HG03108 (cell line): Measurements from ENCODE around the gene EHD2.
"Not testable (repeated sequence)": the region's sequence is repeated elsewhere in the genome, so short reads cannot be mapped to it uniquely, and the experiment has no call there.

Source experiments
- ATAC-seq: cut with Tn5 transposase; IDR thresholded peaks from one replicate; pipeline ENCODE4 v1.9.1; 2021; ENCODE audit warnings: moderate library complexity; ENCODE audit not compliant: unreplicated experiment

EHD2 gene

GRCh38 chr19:47745010-47745901 is 32.0 kb downstream of the EHD2 start, which contains the start of gene NOP53:
Gene NOP53, plus strand, starts transcription at chr19:47745546. Its CDS starts 14 bp downstream, at chr19:47745560.
- ATAC-seq = peak; percentile 61

- not testable (repeated sequence) for ATAC-seq
Observed at GRCh38 chr19:47746129-47746528, 32.9 kb downstream of the EHD2 start.

- ATAC-seq = no peak
Observed at GRCh38 chr19:47749326-47749725, 36.1 kb downstream of the EHD2 start.

- no peak for ATAC-seq
Observed at GRCh38 chr19:47750752-47751151, 37.5 kb downstream of the EHD2 start.

- no peak for ATAC-seq
Observed at GRCh38 chr19:47752440-47753211, 39.4 kb downstream of the EHD2 start.

- no peak for ATAC-seq
Observed at GRCh38 chr19:47754206-47755064, 41.2 kb downstream of the EHD2 start.

GRCh38 chr19:47755065-47755761 is 42.0 kb downstream of the EHD2 start:
- ATAC-seq = no peak

- no peak for ATAC-seq
Observed at GRCh38 chr19:47755762-47756626, 42.8 kb downstream of the EHD2 start.

- no peak for ATAC-seq
Observed at GRCh38 chr19:47756627-47756929, 43.4 kb downstream of the EHD2 start.

GRCh38 chr19:47756953-47757608 is 43.9 kb downstream of the EHD2 start:
- no peak for ATAC-seq

GRCh38 chr19:47757617-47758442 is 44.6 kb downstream of the EHD2 start:
- ATAC-seq = no peak

GRCh38 chr19:47758443-47758804 is 45.2 kb downstream of the EHD2 start:
- no peak for ATAC-seq

- ATAC-seq = no peak
Observed at GRCh38 chr19:47760632-47760999, 47.4 kb downstream of the EHD2 start.

GRCh38 chr19:47761566-47761965 is 48.3 kb downstream of the EHD2 start:
- no peak for ATAC-seq

- ATAC-seq = no peak
Observed at GRCh38 chr19:47762151-47762550, 48.9 kb downstream of the EHD2 start.

- ATAC-seq = no peak
Observed at GRCh38 chr19:47762615-47763308, 49.5 kb downstream of the EHD2 start.

GRCh38 chr19:47764705-47765104 is 51.5 kb downstream of the EHD2 start:
- not testable (repeated sequence) for ATAC-seq
